Left ventricle myocardium inferior (tissue), 1 donor: Measurements from ENCODE around the gene UBAP2. TPM values are rescaled to one million over a fixed set of nuclear protein-coding genes. Genes with fewer than 3 reads are reported as not detected.
"Not testable (repeated sequence)": the region's sequence is repeated elsewhere in the genome, so short reads cannot be mapped to it uniquely, and the experiment has no call there.

Experiments used
- DNase-seq: peaks from one replicate; pipeline ENCODE4 v3.0.0-alpha.2; 2020
- H3K27ac ChIP-seq: fragments of 200-600 bp; replicated peaks from 2 replicates; pipeline ENCODE4 v1.8.0; 2021
- H3K27me3 ChIP-seq: fragments of 200-600 bp; 2 replicates; pipeline ENCODE4 v1.8.0; 2021; ENCODE audit warnings: low read depth
- H3K36me3 ChIP-seq: fragments of 200-600 bp; 2 replicates; pipeline ENCODE4 v1.8.0; 2021
- H3K4me1 ChIP-seq: fragments of 200-600 bp; 2 replicates; pipeline ENCODE4 v1.8.0; 2021
- H3K4me3 ChIP-seq: fragments of 200-600 bp; 2 replicates; pipeline ENCODE4 v1.8.0; 2021; ENCODE audit warnings: mild to moderate bottlenecking, moderate library complexity
- H3K9me3 ChIP-seq: fragments of 200-600 bp; replicated peaks from 2 replicates; pipeline ENCODE4 v1.8.0; 2021
- intact Hi-C: fragments of 100-400 bp; cut with micrococcal nuclease; formaldehyde crosslinking; loops from one replicate; pipeline ENCODE4 v1.11.0; 2022
- total RNA-seq: library from RNA; stranded (reverse); fragmentation: NEBNext Ultra II Directional; extraction: Animal tissue kit (Norgen Biotek cat#: 25700); gene quantifications from one replicate; pipeline ENCODE4 v1.2.1, GENCODE V29; 2021
- TF ChIP-seq, protein P1 (sequence below): fragments of 200-600 bp; IDR thresholded peaks from 2 replicates; pipeline ENCODE4 v1.8.0; 2021; ENCODE audit warnings: antibody characterized with exemption, mild to moderate bottlenecking, borderline replicate concordance
- donor health status: DM: no; HTN: yes; CAD: no; lungs with severe emphysema.

Gene UBAP2
- total RNA-seq, 1 donor from 2014 or later, result 26.4 TPM

DNA sequence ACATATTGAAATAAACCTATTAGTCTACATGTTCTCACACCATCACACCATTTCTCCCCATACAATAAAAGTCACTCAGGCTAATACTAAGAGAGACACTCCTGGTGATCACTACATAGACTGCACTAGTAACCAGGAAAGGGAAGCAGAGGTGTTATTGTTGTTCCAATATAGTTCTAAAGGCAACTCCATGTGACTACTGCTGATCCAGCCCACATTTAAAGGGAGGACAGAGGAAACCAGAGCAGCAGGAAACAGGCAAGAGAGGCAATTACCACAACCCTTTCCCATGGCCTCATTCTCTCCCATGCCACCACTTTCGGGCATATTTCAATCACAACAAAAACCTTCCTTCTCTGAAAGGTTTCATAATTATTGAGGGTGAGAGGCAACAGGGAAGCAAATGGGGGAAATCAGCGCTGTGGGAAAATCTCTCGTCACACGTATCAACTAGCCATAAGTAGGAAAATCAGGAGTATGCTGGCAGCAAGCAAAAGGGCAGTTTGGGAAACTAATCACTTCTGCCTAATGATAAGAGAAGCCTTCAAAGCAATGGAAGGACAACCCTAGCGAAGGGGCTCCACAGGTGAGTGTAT is 1.8 kb downstream of the UBAP2 start:
- Histone ChIP-seq H3K27ac (peak overlapping the region; percentile 2), H3K4me1 (peaks cover 38% of the 10 kb centered on the region)
- intact Hi-C loops, result no loop called here

DNA sequence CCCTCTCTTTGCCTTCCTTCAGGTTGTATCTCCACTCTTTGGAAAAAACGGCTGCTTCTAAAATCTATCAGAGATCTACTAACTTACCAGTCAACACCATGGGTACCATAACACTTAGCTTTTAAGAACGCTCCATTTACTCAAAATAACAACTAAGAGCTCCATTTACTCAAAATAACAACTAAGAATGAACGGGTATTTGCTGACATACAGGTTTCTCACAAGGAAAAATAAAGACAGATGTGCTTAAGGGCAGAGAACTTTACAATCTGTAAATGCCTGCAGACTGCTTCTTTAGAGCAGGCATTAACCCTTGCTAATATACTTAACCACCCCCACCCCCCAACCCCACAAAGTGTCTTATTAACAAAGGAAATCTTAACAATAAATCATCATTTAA is 2.8 kb downstream of the UBAP2 start:
- intact Hi-C loops, result no loop called here
- Histone ChIP-seq H3K27ac (no peak overlapping the region), H3K36me3 (no peaks in the 10 kb centered on the region)

More for the DNA sequence above, 1.8 kb downstream of the UBAP2 start:
- Histone ChIP-seq H3K36me3 (no peaks in the 10 kb centered on the region), H3K4me3 (peak overlapping the region; percentile 99), H3K9me3 (no peaks in the 10 kb centered on the region), H3K27me3 (no peaks in the 10 kb centered on the region)
- DNase-seq, result no peak
- TF ChIP-seq, protein P1, sequence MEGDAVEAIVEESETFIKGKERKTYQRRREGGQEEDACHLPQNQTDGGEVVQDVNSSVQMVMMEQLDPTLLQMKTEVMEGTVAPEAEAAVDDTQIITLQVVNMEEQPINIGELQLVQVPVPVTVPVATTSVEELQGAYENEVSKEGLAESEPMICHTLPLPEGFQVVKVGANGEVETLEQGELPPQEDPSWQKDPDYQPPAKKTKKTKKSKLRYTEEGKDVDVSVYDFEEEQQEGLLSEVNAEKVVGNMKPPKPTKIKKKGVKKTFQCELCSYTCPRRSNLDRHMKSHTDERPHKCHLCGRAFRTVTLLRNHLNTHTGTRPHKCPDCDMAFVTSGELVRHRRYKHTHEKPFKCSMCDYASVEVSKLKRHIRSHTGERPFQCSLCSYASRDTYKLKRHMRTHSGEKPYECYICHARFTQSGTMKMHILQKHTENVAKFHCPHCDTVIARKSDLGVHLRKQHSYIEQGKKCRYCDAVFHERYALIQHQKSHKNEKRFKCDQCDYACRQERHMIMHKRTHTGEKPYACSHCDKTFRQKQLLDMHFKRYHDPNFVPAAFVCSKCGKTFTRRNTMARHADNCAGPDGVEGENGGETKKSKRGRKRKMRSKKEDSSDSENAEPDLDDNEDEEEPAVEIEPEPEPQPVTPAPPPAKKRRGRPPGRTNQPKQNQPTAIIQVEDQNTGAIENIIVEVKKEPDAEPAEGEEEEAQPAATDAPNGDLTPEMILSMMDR, result no peak

DNA sequence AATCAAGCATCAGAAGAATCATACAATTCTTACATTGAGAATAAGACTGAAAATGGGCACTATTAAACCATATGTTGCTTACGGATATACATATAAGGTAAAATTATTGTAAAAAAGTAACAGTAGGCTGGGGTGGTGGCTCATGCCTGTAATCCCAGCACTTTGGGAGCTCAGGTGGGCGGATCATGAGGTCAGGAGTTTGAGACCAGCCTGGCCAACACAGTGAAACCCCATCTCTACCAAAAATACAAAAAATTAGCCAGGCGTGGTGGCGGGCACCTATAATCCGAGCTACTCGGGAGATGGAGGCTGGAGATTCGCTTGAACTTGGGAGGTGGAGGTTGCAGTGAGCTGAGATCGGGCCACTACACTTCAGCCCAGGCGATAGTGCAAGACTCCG is 6.6 kb downstream of the UBAP2 start:
- DNase-seq, H3K27me3 ChIP-seq, H3K4me3 ChIP-seq, H3K36me3 ChIP-seq, H3K27ac ChIP-seq, intact Hi-C loops, H3K9me3 ChIP-seq: not testable (repeated sequence)
- peaks cover 13% of the 10 kb centered on the region for H3K4me1 ChIP-seq

More for the DNA sequence above, 2.8 kb downstream of the UBAP2 start:
- TF ChIP-seq, protein P1, result no peak
- peaks cover 38% of the 10 kb centered on the region for H3K4me1 ChIP-seq
- no peak overlapping the region for H3K4me3 ChIP-seq
- no peak for DNase-seq
- H3K9me3 ChIP-seq, result no peaks in the 10 kb centered on the region
- H3K27me3 ChIP-seq, result no peaks in the 10 kb centered on the region

DNA sequence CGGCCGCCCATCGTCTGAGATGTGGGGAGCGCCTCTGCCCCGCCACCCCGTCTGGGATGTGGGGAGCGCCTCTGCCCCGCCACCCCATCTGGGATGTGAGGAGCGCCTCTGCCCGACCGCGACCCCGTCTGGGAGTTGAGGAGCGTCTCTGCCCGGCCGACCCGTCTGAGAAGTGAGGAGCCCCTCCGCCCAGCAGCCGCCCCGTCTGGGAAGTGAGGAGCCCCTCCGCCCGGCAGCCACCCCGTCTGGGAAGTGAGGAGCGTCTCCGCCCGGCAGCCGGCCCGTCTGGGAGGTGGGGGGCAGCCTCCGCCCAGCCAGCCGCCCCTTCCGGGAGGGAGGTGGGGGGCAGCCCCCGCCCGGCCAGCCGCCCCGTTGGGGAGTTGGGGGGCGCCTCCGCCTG is 9.8 kb downstream of the UBAP2 start:
- H3K27me3 ChIP-seq, DNase-seq, H3K9me3 ChIP-seq, H3K27ac ChIP-seq, H3K4me3 ChIP-seq, H3K36me3 ChIP-seq, intact Hi-C loops, H3K4me1 ChIP-seq: not testable (repeated sequence)

DNA sequence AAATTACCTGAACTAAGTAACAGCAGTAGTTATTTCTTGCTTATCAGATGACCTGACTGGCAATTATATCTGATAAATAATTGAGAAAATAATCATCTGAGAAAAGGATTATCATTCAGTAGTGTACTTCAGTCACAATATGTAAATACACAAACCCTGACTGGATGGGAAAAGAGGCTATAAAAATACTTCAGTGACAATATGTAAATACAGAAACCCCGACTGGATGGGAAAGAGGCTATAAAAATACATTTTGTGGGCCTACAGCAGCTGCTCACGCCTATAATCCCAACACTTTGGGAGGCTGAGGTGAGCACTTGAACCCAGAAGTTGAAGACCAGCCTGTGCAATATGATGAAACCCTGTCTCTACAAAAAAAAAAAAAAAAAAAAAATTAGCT is 11.1 kb downstream of the UBAP2 start:
- Histone ChIP-seq H3K36me3 (no peaks in the 10 kb centered on the region), H3K9me3 (no peaks in the 10 kb centered on the region), H3K27ac (no peak overlapping the region), H3K27me3 (no peaks in the 10 kb centered on the region), H3K4me1 (no peaks in the 10 kb centered on the region), H3K4me3 (no peak overlapping the region)
- intact Hi-C loops, result no loop called here
- TF ChIP-seq, protein P1, result no peak
- no peak for DNase-seq

DNA sequence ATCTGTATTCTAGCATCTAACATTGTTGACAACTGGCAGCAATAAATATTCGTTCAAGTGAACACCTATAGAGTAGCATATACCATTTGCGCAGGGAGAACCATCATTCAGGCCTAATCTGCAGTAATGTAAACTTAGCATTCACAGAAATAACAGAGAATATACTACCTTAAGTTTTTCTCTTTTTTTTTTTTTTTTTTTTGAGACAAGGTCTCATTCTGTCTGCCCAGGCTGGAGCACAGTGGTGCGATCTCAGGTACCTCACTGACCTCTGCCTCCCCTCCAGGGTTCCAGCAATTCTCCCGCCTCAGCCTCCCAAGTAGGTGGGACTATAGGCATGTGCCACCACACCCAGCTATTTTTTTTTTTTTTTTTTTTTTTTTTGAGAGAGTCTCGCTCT is 12.1 kb downstream of the UBAP2 start:
- intact Hi-C loops, result no loop called here
- TF ChIP-seq, protein P1, result no peak
- Histone ChIP-seq H3K4me1 (no peaks in the 10 kb centered on the region), H3K36me3 (no peaks in the 10 kb centered on the region), H3K27ac (no peak overlapping the region), H3K27me3 (no peaks in the 10 kb centered on the region), H3K4me3 (no peak overlapping the region), H3K9me3 (no peaks in the 10 kb centered on the region)
- DNase-seq, result no peak
